ENCODE data around the gene CIT. TPM values are rescaled to one million over a fixed set of nuclear protein-coding genes. Genes with fewer than 3 reads are reported as not detected.
A peak's percentile ranks its signal among the peaks of the same experiment; 100 is the strongest.

CIT gene
- total and polyA plus RNA-seq, 2 donors (not counting 3 experiments of a cell fraction or from before 2014, with no cell fraction given), result 13.3 to 61.8 TPM

DNA sequence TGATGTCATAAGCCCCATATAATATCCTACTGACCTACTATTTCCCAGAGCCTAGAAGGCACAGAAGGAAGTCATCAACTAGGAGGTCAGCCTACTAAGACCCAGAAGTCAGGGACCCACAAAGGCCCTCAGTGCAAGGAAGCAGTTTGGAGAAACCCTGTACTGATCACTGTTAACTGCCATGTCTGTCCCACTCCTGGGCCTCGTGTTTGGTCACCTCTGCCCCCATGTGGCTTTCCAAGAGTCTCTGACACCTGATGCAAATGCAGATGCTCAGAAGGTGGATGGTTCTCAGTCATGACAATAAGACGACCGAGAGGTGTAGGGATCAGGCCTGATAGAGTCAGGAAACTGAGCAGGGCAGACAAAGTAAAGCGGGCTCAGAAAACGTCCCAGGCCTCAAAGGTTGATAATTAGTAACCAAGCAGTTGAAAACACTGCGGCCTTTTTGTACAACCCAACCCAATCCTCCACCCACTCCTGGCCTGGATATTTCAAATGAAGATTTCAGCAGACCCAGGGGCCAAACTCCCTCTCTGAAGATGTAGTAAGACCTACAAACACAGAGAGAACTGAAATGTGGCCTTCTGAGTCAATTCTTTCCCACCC is 185.8 kb downstream of the CIT start:
- Histone ChIP-seq H3K9me1 (replicated peaks; ENCODE audit: control insufficient read depth, extremely low read depth, insufficient read depth, low read length) (no peaks in the 10 kb centered on the region), H3K27ac (ENCODE audit: insufficient read depth, low read depth, low read length) (no peak overlapping the region), H3K9ac (replicated peaks; ENCODE audit: extremely low read depth, insufficient read depth, low read length) (no peak overlapping the region), H3K36me3 (ENCODE audit: control insufficient read depth in 2 of 2, extremely low read depth in 1 of 2, insufficient read depth in 2 of 2, low read length in 2 of 2) (peaks cover 0 to 2% of the 10 kb centered on the region in 2 experiments), H3K9me3 (replicated peaks; ENCODE audit: control insufficient read depth, insufficient read depth, low read length) (no peaks in the 10 kb centered on the region), H3K4me3 (replicated peaks in 1 of 3; ENCODE audit: insufficient read depth in 1 of 3, low read depth in 1 of 3, low read length in 3 of 3) (no peak overlapping the region), H4K20me1 (replicated peaks; ENCODE audit: control insufficient read depth, extremely low read depth, insufficient read depth, low read length) (no peaks in the 10 kb centered on the region), H3K79me2 (ENCODE audit: control insufficient read depth, insufficient read depth, low read length) (no peaks in the 10 kb centered on the region), H3K27me3 (ENCODE audit: control insufficient read depth in 2 of 2, insufficient read depth in 2 of 2, low read length in 2 of 2) (no peaks in the 10 kb centered on the region), H3K4me2 (ENCODE audit: insufficient read depth, low read length) (no peak overlapping the region), H3K4me1 (ENCODE audit: control insufficient read depth, extremely low read depth, insufficient read depth, low read length) (peaks cover 30% of the 10 kb centered on the region), H2AFZ (ENCODE audit: low read depth, low read length) (no peak overlapping the region)
- TF ChIP-seq FOS (IDR thresholded peaks at IDR 0.05; ENCODE audit: borderline replicate concordance, insufficient read depth, low read length) (no peak), MAX (IDR thresholded peaks at IDR 0.05; ENCODE audit: insufficient read depth, insufficient read length) (no peak), POLR2AphosphoS5 (IDR thresholded peaks at IDR 0.05; ENCODE audit: insufficient read depth, low read depth, low read length) (no peak), MYC (IDR thresholded peaks at IDR 0.05; ENCODE audit: low read depth, low read length) (no peak), EZH2 (IDR thresholded peaks at IDR 0.05; ENCODE audit: borderline replicate concordance, low read depth, low read length, severe bottlenecking) (no peak), CTCF (IDR thresholded peaks at IDR 0.05; ENCODE audit: extremely low read depth in 1 of 2, insufficient read depth in 1 of 2, low read depth in 1 of 2, low read length in 2 of 2) (no peak), GATA2 (IDR thresholded peaks at IDR 0.05; ENCODE audit: insufficient read depth, insufficient read length, low read depth, low read length) (no peak), JUN (IDR thresholded peaks at IDR 0.05; ENCODE audit: borderline replicate concordance, insufficient read depth, insufficient read length, low read depth) (no peak), POLR2A (IDR thresholded peaks at IDR 0.05; ENCODE audit: low read depth, low read length) (no peak)
- POLR2A ChIA-PET, result no interaction called here
- CTCF ChIA-PET, result interaction anchor here (1.2 to 1.6 kb wide), 2 partner anchors 18 to 24 kb away, joined by 3 to 6 read pairs; partner anchors contain the start of gene PRKAB1
- no peak for DNase-seq (ENCODE audit: low read depth, low spot score)
- FAIRE-seq, result peak; percentile 53
- intact Hi-C loops (cut with micrococcal nuclease) (no loop called here), dilution Hi-C loops (cut with MboI; ENCODE audit: extremely low pct_ligation_motif_present, low sequenced_read_pairs) (no loop called here)
- BruUV-seq (replicated peaks), result no TSS peak
